ENCODE measurements around the gene FAT1. TPM values are rescaled to one million over a fixed set of nuclear protein-coding genes. Genes with fewer than 3 reads are reported as not detected.

The FAT1 gene
- total and polyA plus RNA-seq, 9 of the 15 experiments (the other 6 are each of a cell fraction or from before 2014, with no cell fraction given): 6.0 to 38.4 (median 21.4) TPM

DNA sequence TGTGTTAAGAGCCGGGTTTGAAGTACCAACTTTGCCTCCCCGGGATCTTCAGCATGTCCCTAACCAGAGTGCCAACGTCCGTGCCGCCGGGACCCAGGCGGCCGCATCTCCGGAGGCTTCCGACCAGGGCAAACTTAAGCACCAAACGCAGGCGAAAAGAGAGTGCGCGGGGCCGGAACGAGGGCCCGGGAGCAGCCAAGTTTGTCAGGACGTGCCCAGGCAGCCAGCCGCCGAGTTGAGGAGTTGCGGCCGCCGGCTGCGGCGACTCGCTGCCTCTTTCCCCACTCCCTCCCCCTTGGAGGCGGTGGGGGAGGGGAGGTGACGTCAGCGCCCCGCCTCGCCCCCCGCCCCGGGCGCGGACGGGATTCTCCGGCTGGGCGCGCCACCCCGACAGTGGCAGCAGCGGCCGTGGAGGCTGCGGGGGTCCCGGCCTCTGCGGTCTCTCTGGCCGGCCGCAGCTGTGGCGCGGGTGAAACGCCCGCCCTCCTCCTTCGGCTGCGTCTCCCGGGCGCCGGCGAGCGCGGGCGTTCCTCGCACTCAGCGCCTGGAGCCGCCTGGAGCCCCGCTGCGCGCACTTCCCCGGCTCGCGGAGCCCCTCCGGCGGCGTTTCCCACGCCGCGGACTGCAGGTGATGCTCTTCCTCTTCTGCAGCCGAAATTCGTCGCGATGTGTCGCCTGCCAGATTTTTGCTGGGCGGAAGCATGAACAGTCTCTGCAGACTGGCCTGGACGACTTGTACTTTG, 2.9 kb upstream of the FAT1 start (continued):
- TF ChIP-seq ZNF23 (CRISPR knock-in tag; IDR thresholded peaks at IDR 0.05): no peak
- no peak for TF ChIP-seq ZFP30 (CRISPR knock-in tag; IDR thresholded peaks at IDR 0.05; ENCODE audit: borderline replicate concordance)
- no peak for TF ChIP-seq CEBPB (tag; IDR thresholded peaks at IDR 0.05)
- TF ChIP-seq OTX1 (CRISPR knock-in tag; IDR thresholded peaks at IDR 0.05): no peak
- TF ChIP-seq, protein P1, sequence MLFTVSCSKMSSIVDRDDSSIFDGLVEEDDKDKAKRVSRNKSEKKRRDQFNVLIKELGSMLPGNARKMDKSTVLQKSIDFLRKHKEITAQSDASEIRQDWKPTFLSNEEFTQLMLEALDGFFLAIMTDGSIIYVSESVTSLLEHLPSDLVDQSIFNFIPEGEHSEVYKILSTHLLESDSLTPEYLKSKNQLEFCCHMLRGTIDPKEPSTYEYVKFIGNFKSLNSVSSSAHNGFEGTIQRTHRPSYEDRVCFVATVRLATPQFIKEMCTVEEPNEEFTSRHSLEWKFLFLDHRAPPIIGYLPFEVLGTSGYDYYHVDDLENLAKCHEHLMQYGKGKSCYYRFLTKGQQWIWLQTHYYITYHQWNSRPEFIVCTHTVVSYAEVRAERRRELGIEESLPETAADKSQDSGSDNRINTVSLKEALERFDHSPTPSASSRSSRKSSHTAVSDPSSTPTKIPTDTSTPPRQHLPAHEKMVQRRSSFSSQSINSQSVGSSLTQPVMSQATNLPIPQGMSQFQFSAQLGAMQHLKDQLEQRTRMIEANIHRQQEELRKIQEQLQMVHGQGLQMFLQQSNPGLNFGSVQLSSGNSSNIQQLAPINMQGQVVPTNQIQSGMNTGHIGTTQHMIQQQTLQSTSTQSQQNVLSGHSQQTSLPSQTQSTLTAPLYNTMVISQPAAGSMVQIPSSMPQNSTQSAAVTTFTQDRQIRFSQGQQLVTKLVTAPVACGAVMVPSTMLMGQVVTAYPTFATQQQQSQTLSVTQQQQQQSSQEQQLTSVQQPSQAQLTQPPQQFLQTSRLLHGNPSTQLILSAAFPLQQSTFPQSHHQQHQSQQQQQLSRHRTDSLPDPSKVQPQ (CRISPR knock-in tag; IDR thresholded peaks at IDR 0.05; ENCODE audit: borderline replicate concordance): no peak
- no peak for TF ChIP-seq TEAD2 (tag; IDR thresholded peaks at IDR 0.05)
- TF ChIP-seq EHMT2 (IDR thresholded peaks at IDR 0.05): no peak
- no peak for TF ChIP-seq THAP12 (CRISPR knock-in tag; IDR thresholded peaks at IDR 0.05)
- TF ChIP-seq ZC3H8 (IDR thresholded peaks at IDR 0.05): no peak
- TF ChIP-seq ZNF644 (tag; IDR thresholded peaks at IDR 0.05; ENCODE audit: low read depth): no peak
- no peak for TF ChIP-seq SMARCA4 (IDR thresholded peaks at IDR 0.05)
- no peak for TF ChIP-seq NR0B1 (IDR thresholded peaks at IDR 0.05; ENCODE audit: partially characterized antibody)
- no peak for TF ChIP-seq BRD9 (IDR thresholded peaks at IDR 0.05; ENCODE audit: low read depth, partially characterized antibody)
- no peak for TF ChIP-seq CBX5 (IDR thresholded peaks at IDR 0.05; ENCODE audit: borderline replicate concordance, low read depth)
- TF ChIP-seq GABPA (tag; conservative IDR thresholded peaks at IDR 0.05; ENCODE audit: low read depth): no peak
- TF ChIP-seq SMC3 (conservative IDR thresholded peaks at IDR 0.05; ENCODE audit: insufficient read depth, low read depth, low read length): no peak
- no peak for TF ChIP-seq ZZZ3 (IDR thresholded peaks at IDR 0.05)
- no peak for TF ChIP-seq YBX1 (IDR thresholded peaks at IDR 0.05)
- TF ChIP-seq SRSF3 (IDR thresholded peaks at IDR 0.05; ENCODE audit: insufficient read depth, low read length): no peak
- TF ChIP-seq SP1 (CRISPR knock-in tag; IDR thresholded peaks at IDR 0.05): peak; percentile 56; the same call in 1 of the 2 replicates
- TF ChIP-seq, protein P2, sequence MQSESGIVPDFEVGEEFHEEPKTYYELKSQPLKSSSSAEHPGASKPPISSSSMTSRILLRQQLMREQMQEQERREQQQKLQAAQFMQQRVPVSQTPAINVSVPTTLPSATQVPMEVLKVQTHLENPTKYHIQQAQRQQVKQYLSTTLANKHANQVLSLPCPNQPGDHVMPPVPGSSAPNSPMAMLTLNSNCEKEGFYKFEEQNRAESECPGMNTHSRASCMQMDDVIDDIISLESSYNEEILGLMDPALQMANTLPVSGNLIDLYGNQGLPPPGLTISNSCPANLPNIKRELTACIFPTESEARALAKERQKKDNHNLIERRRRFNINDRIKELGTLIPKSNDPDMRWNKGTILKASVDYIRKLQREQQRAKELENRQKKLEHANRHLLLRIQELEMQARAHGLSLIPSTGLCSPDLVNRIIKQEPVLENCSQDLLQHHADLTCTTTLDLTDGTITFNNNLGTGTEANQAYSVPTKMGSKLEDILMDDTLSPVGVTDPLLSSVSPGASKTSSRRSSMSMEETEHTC (IDR thresholded peaks at IDR 0.05): no peak
